ENCODE measurements around the gene ATP11A.
A peak's percentile ranks its signal among the peaks of the same experiment; 100 is the strongest.

Gene ATP11A

DNA sequence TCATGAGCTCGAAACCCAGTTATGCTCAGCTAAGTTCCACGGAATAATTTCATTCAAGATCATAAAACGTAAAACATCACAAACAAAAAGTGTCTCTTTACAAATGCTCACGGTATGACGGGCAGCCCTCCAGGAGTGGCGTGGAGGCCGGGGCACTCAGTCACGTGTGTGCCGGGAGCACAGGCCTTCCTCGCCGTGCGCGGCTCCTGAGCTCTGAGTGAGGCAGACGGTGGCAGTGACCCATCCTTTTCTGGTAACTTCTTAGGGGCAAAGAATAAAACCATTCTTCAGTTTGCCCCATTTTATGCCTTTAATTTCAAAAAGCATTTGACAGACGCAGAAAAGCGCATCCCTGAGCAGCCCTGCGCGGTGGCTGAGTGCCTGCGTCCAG lies 72.8 kb downstream of the ATP11A start:
- DNase-seq: no peak

DNA sequence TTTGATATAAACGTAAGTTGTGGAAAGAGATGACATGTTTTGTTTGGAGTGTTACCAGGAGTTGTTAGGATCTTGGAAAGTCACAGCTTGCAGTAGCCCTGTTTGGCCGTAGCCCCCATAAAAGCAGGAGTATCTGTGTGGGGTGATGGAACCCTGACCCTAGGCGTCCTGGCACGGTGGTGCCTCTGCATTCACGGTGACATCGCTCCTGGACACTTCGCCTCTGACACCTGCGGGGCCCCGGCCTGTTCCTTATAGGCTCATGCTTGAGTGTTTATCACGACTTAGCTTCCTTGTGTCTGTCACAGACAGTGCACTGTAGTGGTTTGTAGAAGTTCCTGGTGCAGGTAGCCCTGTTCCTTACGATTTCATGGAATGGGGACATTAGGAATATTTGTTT lies 74.2 kb downstream of the ATP11A start:
- no peak for DNase-seq

DNA sequence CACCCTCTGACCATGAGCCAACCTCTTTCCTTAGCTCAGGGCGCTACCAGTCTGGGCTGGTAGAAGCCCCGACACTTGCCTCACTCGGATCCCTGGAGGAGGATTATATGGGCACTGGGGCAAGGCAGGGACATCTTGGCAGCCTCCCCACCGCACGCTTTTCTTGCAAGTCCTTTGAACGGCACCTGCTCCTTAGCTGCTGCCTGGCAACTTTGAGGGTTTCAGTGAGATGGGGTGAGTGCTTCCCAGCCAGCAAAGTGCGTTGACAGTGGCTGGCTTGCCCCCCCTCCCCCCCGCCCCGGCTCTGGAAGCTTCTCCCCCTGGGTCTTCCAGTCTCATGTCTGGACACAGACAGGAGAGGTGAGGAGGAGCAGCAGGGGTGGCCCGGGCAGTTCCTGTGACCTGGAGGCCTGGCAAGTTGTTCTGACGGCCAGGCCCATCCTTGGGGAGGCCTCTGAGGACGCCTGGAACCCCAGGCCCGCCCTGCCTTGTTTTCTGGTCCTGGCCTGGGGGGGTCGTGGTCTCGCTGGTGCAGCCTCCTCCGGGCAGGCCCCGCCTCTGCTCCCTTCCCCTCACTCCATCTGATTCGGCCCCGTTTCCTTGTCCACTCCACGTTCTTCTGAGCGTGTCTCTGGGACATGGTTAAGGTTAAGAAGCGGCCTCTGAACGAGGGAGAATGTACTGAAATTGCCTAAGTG lies 75.2 kb downstream of the ATP11A start:
- no peak for DNase-seq

DNA sequence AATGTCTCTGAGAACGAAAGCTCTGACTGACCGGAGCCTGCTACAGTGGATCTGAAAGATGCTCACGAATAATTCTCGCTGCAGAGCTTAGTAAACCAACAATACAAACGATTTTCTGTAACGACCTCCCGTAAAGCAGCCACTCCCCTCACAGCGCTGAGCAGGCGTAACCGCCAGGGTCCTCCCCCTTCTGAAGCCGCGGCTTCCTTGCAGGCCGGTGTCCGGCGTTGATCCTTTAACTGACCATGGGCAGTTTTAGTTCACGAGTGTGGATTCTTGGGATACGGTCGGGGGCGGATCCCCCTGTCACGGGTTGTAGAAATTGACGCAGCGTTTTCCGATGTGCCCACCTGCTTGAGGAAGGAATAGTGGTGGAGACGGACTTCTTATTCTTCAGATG lies 75.9 kb downstream of the ATP11A start:
- no peak for DNase-seq

DNA sequence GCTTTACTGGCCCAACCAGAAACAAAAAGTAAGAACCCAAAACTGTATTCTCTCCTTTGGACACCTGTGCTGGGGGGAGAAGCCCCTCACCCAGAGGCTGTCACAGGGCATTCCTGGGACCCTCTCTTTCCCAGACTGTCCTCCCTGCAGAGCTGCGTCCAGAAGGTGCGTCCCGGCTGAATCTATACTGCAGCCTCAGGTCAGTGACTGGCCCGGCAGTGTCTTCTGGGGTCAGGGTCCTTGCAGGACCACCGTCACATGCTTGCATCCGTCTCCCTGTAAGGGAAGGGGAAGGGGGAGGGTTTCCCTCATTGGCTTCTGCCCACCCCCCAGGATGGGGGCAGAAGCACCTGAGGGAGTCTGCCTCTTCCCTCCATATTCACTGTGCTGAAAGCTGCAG lies 76.5 kb downstream of the ATP11A start:
- no peak for DNase-seq

DNA sequence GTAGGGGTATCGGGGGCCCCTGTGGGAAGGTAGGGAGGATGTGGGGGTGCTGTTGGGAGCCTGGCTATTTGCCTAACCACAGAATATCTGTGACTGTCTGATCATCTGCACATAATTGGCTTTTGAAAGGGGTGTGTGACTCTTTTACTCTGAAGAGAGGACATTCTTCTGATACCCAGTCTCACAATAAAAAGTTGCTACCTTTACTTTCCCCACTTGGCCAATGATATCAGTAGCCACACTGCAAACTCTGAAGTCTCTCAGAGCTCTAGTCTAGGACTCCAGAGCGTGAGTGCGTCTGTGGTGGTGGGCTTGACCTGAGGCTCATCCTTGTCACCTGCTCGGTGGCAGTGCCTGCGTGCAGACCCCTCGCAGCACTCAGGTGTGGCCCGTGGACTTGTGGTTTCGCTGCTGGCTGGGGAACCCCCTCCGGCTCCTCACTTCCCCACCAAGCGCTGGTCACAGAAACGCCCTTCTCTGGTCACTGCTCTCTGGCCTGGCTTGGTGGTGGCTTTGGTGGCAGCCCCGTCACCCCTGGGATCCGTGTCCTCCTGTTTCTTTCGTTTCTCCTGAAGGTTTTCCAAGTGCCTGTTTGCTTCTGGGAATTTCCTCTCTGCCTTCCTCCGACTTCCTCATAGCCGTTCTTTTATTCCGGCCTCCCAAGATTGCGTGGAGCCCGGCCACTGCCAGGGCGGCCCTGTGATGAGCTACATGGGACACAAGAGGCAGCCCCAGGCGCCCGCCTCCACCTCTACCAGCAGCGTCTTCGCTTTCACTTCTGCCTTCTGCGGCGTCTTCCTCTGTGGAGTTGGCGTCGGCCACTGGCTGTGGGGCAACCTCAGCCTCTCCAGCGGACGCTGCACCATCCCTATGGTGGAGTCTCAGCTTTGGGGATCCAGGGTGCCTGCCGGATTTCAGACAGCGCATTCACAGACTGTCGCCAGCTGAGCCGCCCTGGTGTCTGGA lies 78.0 kb downstream of the ATP11A start:
- DNase-seq: no peak

DNA sequence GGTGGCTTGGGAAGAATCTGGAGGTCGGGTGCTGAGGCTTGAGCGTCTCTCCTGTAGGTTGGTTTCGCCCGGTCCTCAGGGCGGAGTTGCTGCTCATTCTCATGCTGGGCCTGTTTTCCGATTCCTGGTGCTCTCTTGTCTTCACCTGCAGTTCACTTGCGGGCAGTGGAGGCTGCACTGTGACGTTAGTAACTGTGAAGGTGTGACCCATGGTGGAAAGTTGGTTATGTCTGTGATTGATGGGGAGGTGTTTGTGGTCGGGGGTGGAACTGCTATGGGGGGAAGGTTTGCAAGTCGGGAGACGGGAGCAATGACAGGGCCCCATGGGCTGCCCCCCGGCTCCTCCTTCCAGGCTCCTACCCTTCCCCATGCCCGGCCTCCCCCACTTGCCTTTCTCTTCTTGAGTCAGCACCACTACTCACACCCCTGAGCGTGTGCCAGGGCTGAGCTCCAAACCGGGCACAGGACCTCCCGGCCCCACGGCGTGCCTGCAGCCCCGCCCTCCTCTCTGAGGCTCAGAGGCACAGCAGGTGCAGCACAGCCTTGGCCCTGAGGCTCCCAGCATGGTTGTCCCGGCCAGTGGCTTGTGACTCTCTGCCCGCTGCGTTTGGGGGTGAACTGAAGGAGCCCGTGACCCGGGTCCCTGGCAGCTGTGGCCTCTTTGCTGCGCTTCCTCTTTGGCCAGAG lies 79.1 kb downstream of the ATP11A start:
- DNase-seq: peak; percentile 38

DNA sequence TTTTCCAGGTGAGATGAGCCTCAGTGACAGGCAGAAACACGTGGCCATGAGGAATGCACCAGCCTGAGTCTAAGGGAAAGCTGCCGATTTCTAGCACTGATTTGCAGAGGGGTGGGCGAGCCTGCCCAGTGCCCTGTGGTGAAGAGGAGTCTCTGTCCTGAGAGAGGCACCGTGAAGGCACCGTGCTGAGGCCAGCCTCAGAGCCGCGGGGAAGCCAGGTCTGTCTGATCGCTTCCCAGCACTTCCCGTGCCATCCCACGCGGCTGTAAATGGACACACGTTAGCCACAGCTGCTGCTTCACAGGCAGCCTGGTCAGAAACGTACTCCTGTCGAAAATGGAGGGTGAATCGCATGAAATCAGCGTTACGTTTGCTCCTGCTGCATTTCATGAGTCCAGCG lies 79.8 kb downstream of the ATP11A start:
- no peak for DNase-seq

DNA sequence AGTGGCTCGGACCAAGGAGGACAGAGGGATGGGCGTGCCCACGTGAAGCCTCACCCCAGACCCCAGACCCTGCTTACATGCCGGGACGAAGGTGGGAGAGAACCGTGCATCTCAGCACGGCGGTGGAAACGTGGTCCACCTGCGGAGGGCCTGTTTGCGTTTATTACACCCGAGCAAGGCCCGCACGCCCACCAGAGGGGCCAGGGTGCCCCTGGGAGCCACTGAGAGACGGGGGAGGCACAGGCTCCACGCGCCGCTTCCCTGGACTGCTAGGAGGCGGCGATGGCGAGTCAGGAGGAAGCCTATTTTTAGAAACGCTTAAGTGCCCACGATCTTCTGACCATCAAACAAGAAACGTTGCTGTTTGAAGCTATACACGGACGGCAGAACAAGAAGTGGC lies 80.7 kb downstream of the ATP11A start:
- no peak for DNase-seq

DNA sequence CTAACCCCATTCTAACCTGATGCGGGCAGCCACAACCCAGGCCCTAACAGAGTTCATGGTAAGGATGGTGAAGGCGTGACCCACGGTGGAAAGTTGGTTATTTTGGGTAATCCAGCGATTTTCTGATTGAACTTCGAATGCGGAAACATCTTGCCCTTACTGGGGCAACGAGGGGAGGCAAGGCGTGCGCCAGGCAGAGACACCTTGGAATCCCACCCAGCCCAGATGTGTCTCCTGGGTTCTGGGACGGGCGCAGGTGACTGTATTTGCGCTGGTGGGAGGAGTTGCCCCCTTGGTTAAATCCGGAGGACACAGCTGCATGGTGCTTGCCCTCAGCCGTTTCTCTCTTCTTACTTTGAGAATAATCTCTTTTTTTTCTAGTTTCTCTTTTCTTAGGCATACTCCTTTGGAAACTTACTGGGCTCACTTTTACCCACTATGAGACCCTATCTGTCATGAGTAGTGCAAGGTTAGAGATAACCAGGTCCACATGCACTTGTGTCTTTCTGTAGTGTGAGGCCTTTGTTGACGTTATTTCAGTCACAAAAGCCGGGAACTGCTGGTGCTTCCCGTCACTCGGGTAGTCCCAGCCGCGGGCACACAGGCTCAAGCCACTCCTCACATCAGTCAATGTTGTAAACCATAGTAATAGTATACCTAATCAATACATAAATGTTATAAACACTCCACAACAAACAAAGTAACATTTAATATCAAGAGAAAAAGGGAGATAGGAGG lies 81.5 kb downstream of the ATP11A start:
- DNase-seq: no peak

DNA sequence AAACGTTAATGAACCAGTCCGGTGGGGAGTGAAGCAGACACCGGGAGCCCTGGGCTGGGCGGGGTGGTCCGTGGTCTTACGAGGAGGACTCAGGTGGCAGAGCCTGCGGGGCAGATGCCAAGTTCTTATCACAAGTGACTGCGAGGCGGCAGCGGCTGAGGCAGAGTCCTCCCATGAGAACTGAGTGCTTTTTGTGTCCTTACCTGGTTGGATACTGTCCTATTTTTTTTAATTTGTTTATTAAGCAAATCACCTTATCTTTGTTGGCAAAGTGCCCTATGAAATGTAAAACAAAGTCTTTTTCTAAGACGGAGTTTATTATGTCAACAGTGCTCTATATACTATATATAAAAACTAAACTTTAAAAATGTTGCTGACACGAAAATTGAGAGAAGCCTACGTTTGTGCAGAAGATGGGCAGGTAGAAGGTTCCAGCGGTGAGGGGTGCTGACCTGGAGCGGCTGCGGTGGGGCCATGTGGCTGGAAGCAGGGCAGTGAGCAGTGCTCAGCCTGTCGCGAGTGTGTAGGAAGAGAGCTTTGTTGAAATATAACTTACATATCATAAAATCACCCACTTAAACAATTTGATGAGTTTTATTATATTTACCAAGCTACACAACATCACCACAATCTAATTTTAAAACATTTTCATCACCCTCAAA lies 82.2 kb downstream of the ATP11A start:
- DNase-seq: no peak

DNA sequence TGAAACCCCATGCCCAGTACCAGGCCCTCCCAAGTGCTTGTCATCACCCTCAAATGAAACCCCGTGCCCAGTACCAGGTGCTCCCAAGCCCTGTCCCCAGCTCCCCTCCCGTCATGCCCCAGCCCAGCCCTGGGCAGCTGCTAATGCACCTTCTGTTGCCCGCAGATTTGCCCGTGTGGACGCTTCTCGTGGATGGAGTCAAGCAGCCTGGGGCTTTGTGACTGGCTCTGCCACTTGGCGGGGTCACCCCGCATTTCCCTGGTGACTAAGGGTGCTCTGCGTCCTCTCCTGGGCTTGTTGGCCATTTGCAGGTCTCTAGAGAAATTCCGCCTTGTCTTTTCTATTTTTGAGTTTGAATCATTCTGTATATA lies 82.7 kb downstream of the ATP11A start:
- no peak for DNase-seq

DNA sequence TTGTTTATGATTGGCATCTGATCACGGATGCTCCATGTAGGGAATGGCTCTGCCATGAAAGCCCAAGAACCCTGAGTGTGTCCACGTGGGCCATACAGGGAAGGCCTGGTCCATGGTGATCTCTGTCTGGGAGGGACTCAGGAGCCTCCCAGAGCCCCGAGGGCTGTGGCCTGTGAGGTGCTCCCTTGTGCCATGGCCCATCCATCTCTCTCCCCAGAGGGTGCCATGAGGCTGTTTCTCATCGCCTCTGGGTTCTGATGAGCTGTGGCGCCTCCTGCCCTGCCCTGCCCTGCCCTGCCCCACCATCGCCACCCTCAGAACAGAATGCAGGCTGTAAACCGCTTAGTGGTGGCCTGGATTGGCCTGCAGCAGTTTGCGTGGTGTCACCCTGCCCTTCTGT lies 83.1 kb downstream of the ATP11A start:
- no peak for DNase-seq

DNA sequence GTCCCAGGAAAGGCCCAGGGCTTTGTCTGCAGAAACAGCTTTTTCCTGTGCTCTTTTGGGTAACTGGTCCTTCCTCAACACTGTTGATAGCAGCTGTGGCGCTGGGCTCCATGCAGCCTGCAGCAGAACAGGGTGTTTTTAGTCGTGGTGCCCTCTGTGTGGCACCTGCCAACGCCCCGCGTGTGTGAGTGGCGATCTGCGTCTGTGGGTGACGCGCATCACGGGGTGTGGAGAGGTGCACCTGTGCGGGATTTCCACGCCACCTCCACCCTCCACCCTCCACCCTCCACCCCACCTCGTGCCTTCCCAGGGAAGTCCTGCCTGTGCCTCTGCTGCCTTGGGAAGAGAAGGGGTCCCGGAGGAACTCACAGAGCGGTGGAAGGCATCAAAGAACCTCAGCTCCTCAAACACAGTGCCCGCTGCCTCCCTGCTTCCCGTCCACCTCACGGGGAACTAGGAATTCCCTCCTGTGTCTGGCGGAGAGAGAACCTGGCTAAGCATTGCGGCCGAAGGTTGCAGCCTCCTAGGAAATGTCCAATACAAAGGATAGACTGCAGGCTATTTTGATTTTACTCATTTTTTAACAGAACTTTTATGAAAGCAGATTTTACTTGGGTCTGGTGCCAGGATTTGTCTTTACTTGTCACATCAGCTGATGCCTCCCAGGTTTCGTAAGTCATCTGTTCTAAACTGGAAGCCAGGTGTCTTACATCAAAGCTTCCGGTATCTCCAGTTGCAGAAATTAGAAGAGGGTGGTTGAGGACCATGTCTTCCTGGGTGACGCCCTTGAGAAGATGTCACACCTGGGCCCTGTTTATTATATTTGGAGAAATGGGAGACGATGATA lies 84.0 kb downstream of the ATP11A start:
- DNase-seq: no peak

DNA sequence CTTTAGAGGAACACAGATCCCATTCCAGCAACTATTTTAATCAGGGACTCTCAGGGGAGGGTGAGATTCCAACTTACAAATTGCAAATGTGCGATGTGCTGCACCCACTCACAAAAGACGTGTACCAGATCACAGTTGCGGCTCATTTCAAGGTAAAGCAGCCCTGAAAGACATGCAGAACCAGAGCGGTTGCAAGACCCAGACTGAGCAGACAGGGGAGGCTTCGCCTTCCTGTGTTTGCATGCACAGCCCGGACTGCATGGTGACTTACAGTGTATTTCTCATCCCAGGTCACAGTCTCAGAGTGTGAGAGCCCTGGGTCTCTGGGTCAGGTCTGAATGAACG lies 84.6 kb downstream of the ATP11A start:
- DNase-seq: no peak

DNA sequence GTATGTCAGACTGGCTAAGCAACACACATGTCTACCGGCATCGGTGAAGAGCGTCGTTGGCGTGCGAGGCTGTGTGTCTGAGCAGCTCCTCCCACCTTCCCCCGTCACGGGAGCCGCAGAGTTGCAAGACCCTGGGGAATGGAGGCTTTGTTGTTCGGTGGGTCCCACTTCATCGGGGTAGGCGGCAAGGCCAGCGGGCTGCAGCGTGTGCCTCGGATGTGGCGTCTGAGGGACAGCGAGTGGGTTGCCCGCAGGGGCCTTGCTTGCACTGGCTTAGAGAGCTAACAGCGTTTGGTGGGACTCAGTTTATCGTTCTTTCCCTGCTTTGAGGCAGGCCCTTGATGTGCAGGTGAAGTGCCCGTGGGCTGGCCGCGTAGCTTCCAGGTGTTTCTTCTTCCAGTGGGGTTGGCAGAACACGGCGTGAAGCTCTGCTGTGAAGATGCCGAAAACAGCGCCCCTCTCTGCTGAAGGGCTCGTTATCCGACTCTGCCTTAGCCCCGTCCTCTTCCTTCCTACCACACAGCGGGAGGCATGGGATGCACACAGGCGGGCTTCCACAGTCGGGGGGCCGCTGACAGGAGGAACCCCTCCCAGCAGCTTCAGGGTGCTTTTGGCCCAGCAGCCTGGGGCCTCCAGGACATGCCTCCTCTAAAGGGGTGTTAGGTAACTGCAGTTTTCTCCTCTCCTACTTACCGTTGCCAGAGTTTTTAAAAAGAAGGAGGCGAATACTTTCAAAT lies 85.2 kb downstream of the ATP11A start:
- no peak for DNase-seq

DNA sequence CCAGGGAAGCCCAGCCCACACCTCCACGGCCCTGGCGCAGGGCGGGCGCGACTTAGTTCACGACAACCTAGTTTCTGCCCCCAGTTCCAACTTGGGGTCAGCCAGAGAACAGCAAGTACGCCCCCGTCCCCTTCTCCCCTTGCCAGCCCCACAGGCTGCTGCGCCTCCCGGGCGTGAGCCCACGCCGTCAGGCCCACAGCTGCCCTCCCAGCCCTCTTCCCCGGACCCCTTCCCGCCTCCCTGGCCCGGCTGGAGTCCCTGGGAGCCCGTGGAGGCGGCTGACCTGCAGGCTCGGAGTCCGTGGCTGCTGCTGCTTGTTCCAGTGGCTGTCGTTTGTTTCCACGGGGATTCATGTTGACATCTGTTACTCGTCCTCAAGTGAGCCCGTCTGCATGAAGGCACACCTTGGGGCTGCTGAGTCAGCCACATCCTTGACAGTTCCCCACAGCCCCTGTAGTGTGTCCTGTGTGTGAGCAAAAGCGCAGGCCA lies 86.0 kb downstream of the ATP11A start:
- no peak for DNase-seq

DNA sequence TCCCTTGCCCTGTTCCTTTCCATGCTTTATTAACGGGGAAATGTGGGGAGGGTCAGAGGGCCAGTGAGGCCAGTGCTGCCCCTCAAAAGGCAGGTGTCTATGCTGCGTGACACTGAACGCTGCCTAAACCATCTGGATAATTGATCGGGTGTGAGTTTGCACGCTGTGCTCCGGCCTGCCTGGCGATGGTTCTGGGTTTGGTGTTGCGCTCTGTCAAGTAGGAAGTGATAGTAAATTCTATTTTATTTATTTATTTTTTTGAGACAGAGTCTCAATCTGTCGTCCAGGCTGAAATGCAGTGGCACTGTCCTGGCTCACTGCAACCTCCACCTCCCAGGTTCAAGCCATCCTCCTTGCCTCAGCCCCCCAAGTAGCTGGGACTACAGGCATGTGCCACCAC lies 86.5 kb downstream of the ATP11A start:
- no peak for DNase-seq

DNA sequence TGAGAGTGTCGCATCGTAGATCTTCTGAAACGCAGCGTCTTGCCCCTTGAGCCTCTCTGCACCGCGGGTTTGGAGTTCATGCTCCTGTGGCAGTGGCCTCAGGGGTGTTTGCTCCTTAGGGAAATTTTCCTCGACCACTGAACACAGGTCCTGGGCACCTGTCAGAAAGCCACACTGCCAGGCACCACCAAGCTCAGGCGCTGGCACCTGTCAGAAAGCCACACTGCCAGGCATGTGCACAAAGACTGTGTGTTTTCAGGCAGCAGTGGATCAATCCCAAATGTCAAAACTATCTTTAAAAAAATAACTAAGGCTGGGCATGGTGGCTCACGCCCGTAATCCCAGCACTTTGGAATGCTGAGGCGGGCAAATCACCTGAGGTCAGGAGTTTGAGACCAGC lies 87.1 kb downstream of the ATP11A start:
- DNase-seq: no peak

DNA sequence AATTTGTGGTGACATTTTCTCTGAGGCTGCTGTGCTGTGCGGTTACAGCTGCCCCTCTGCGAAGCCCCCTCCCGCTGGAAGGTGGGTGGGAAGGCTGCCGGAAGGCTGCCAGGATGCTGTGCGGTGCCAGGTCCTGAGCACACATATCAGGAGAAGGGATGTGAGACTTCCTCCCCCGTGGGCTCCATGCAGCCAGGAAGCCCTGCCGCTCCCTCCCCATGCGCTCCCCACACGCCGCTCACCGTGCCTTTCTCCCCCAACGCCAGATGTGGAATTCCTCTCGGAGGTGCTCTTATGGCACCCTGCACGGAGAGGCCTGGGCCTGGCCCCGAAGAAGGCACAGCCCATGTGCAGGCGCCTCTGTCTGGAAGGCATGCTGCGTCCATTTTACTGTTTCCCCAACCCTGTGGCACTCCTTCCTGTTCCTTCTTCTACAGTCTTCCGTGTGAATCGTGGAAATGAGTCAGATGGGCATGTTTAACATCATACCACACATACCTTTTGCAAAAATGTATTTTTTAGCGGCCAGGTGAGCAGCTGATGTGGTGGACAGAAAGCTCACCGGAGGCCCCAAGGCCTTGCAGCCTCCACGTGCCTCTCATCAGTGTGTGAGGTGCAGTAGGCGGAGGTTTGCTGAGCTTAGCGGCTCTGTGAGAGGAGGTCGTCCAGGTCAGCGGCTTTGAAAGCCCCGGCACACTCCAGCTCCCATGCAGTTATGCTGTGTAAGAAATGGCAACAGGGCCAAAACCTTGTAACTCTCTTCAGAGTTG lies 88.0 kb downstream of the ATP11A start:
- no peak for DNase-seq

Data from activated CD8-positive, alpha-beta memory T cell treated with anti-CD3 and anti-CD28 coated beads, Interleukin-2, amount 50 U/mL, for 4 hours (primary cell).